Occipital lobe (tissue), 2 donors: ENCODE measurements around the gene IFI44L. TPM values are rescaled to one million over a fixed set of nuclear protein-coding genes. Genes with fewer than 3 reads are reported as not detected.

Experiments
- DNase-seq: peaks from one replicate; lab custom pipeline; 2025; lab: John Stamatoyannopoulos, UW
- total RNA-seq: library from RNA; depleted of rRNA; stranded (reverse); fragments of >200 nt; gene quantifications from one replicate; pipeline ENCODE4 v1.2.3, GENCODE V29; 2014

IFI44L gene
- 27.5 TPM for total RNA-seq

- no peak for DNase-seq
These were observed at the start of gene IFI44L for GRCh38 chr1:78619803-78620579. TSS of gene IFI44L (plus strand) at chr1:78620448. CDS start at chr1:78627916, 7,468 bp downstream.

GRCh38 chr1:78570539-78570938 is 49.7 kb upstream of the IFI44L start:
- no peak for DNase-seq

- DNase-seq, result no peak
These were observed 42.8 kb upstream of the IFI44L start for GRCh38 chr1:78577257-78578100.

- no peak for DNase-seq
These were observed 33.7 kb upstream of the IFI44L start for GRCh38 chr1:78586572-78586971.

GRCh38 chr1:78587211-78587610 is 33.0 kb upstream of the IFI44L start:
- DNase-seq, result no peak

- no peak for DNase-seq
These were observed 28.3 kb upstream of the IFI44L start for GRCh38 chr1:78591971-78592370.

GRCh38 chr1:78599294-78599693 is 21.0 kb upstream of the IFI44L start:
- DNase-seq, result no peak

GRCh38 chr1:78601068-78601467 is 19.2 kb upstream of the IFI44L start:
- DNase-seq, result no peak

- DNase-seq, result no peak
These were observed 17.0 kb upstream of the IFI44L start for GRCh38 chr1:78603206-78603605.

- no peak for DNase-seq
These were observed 15.6 kb upstream of the IFI44L start for GRCh38 chr1:78604643-78605042.

GRCh38 chr1:78606274-78606673 is 14.0 kb upstream of the IFI44L start:
- no peak for DNase-seq

GRCh38 chr1:78607334-78607927 is 12.8 kb upstream of the IFI44L start:
- DNase-seq, result no peak

GRCh38 chr1:78607944-78608343 is 12.3 kb upstream of the IFI44L start:
- DNase-seq, result no peak

GRCh38 chr1:78617615-78618026 is 2.6 kb upstream of the IFI44L start:
- peak; percentile 23 for DNase-seq

GRCh38 chr1:78619032-78619431 is 1.2 kb upstream of the IFI44L start:
- no peak for DNase-seq

GRCh38 chr1:78619446-78619802 is 824 bp upstream of the IFI44L start:
- no peak for DNase-seq

GRCh38 chr1:78620666-78621065 is 418 bp downstream of the IFI44L start:
- no peak for DNase-seq

- DNase-seq, result no peak
These were observed 2.3 kb downstream of the IFI44L start for GRCh38 chr1:78622548-78622947.

GRCh38 chr1:78624035-78624434 is 3.8 kb downstream of the IFI44L start:
- DNase-seq, result no peak

GRCh38 chr1:78627321-78627720 is 7.1 kb downstream of the IFI44L start:
- no peak for DNase-seq

- DNase-seq, result no peak
These were observed 10.4 kb downstream of the IFI44L start for GRCh38 chr1:78630600-78630999.

- no peak for DNase-seq
These were observed 13.0 kb downstream of the IFI44L start for GRCh38 chr1:78633209-78633608.
